K562 treated with DMSO at 1 percent for 48 hours (cell line): ENCODE results near the gene CYP27A1. TPM values are rescaled to one million over a fixed set of nuclear protein-coding genes. Genes with fewer than 3 reads are reported as not detected.

Experiments used
- total RNA-seq: library from RNA; unstranded; fragments of 300-600 nt; gene quantifications from 2 replicates; pipeline ENCODE4 v1.2.3, GENCODE V29; 2022; ENCODE audit warnings: low replicate concordance; ENCODE audit errors: extremely low read depth

Gene CYP27A1
- not detected in 2 replicates for total RNA-seq

DNA sequence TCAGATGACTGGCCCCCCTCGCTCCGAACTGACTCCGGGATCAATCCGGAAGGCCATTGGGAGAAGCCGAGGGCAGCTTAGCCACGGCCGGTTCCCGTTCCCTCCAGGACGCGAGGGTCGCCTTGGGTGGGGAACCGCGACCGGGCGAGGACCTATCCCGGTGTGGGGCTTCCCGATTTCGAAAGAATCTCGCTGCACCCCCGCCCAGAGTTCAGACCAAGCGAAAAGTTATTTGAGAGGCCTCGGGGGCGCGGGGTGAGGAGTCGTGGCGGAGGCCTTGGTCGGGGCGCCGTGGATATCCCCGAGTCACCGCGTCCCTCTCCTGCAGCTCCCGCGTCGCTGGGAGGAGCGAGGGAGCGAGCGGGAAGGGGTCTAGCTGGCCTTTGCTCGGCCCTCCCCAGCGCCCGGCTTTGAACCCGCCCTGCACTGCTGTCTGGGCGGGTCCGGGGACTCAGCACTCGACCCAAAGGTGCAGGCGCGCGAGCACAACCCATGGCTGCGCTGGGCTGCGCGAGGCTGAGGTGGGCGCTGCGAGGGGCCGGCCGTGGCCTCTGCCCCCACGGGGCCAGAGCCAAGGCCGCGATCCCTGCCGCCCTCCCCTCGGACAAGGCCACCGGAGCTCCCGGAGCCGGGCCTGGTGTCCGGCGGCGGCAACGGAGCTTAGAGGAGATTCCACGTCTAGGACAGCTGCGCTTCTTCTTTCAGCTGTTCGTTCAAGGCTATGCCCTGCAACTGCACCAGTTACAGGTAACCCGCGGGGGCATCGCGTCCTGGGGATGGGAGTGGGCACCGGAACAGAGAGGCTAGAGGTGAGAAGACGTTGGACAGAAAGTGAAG, at the start of gene CYP27A1:
Gene CYP27A1 (plus strand): TSS at position 457 of the 837 bp plus-strand sequence. CDS start 36 bp downstream, at position 493.

DNA sequence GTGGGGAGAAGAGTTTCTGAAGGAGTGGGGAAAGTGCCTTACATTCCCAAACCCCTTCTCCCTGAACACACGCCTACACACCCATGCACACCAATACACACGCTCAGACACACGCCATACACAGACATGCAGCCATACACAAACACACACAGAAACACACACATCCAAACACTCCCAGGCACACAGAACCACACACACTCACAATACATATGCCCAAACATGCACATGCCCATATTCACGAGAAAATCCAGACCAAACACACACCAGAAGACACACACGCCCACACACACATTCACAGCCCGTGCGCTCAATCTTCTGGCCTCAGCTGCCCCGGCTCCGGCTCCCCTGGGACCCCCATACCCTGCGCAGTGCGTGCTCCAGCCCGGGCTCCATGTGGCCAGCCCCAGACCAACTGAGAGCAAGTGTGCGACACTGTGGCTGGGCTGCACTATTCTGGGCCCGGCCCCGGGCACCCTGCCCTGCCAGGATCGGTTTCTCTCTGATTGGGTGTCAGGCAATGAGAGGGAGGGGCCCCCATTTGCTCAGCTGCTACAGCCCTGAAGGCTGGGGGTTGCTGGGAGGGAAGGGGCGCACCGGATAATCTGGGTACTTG, 49.5 kb downstream of the CYP27A1 start, which contains the start of gene PRKAG3:
Gene PRKAG3 (minus strand): TSS at position 426 of the 613 bp plus-strand sequence.

DNA sequence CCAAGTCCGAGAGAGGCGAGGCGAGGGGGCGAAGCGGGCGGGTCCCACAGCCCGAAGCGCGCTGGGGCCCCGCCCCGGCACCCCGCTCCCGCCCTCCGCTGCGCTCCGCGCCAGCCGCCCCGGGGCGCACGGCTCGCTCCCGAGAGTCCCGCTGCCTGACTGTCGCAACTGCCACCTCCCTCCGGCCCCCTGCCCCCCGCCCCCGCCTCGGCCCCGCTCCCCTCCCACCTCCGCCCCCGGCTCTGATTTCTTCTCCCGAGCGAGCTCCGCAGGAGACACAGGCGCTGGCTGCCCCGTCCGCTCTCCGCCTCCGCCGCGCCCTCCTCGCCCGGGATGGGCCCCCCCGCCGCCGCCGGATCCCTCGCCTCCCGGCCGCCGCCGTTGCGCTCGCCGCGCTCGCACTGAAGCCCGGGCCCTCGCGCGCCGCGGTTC, 77.6 kb downstream of the CYP27A1 start, which contains the start of gene WNT6:
Gene WNT6 (plus strand): TSS at position 250 of the 432 bp plus-strand sequence. CDS start 233 bp downstream, outside the sequence.

Other genes starting within 250 kb of the CYP27A1 start
- not detected in 2 replicates for gene USP37, start 213.8 kb upstream of the CYP27A1 start, total RNA-seq
- gene CNOT9, start 213.3 kb upstream of the CYP27A1 start, total RNA-seq: not detected in 2 replicates
- gene PLCD4, start 174.2 kb upstream of the CYP27A1 start, total RNA-seq: not detected in 2 replicates
- gene ZNF142, start 122.5 kb upstream of the CYP27A1 start, total RNA-seq: not detected in 2 replicates
- not detected in 2 replicates for gene BCS1L, start 122.5 kb upstream of the CYP27A1 start, total RNA-seq
- not detected in 2 replicates for gene RNF25, start 110.1 kb upstream of the CYP27A1 start, total RNA-seq
- not detected in 2 replicates for gene STK36, start 110.1 kb upstream of the CYP27A1 start, total RNA-seq
- gene TTLL4, start 71.3 kb upstream of the CYP27A1 start, total RNA-seq: not detected in 2 replicates
- gene PRKAG3, start 49.7 kb downstream of the CYP27A1 start, total RNA-seq: not detected in 2 replicates
- not detected in 2 replicates for gene WNT6, start 77.7 kb downstream of the CYP27A1 start, total RNA-seq
- gene WNT10A, start 98.7 kb downstream of the CYP27A1 start, total RNA-seq: not detected in 2 replicates
- not detected in 2 replicates for gene CDK5R2, start 177.5 kb downstream of the CYP27A1 start, total RNA-seq
- not detected in 2 replicates for gene FEV, start 203.0 kb downstream of the CYP27A1 start, total RNA-seq
- not detected in 2 replicates for gene CRYBA2, start 211.3 kb downstream of the CYP27A1 start, total RNA-seq